SK-N-SH (cell line): ENCODE results near the gene MSMP. TPM values are rescaled to one million over a fixed set of nuclear protein-coding genes. Genes with fewer than 3 reads are reported as not detected.

Experiments
- CTCF ChIA-PET: fragments of 300-600, 350-600 bp; formaldehyde crosslinking; extraction: SDS; loops from one replicate; lab custom pipeline; 2021; lab: Yijun Ruan, JAX
- POLR2A ChIA-PET: fragments of 350-600 bp; sonication (Branson Sonifier 250); formaldehyde crosslinking; extraction: SDS; loops from one replicate; lab custom pipeline; 2020; ENCODE audit warnings: antibody characterized with exemption, inconsistent platforms; lab: Yijun Ruan, JAX
- DNase-seq: peaks from one replicate; pipeline ENCODE4 v3.0.0; 2012
- H2AFZ ChIP-seq: fragments of 200-600 bp; sonication (generic); 2 replicates; pipeline ENCODE4 v1.8.1; 2016; ENCODE audit warnings: antibody characterized with exemption, mild to moderate bottlenecking, low read depth
- H3F3A ChIP-seq: fragments of 200-600 bp; sonication (generic); replicated peaks from 2 replicates; pipeline ENCODE3; 2016; ENCODE audit warnings: antibody characterized with exemption, mild to moderate bottlenecking; ENCODE audit not compliant: insufficient read depth
- H3K27ac ChIP-seq, 2 experiments: fragments of 200-500 bp in 1 of 2; fragments of 200-600 bp in 1 of 2; sonication (Bioruptor generic) in 1 of 2; sonication (generic), shearing (Covaris generic) in 1 of 2; 2 replicates each; pipeline versions ENCODE4 v1.5.1 to v1.6.1; 2014 to 2016; ENCODE audit warnings: low read depth in 2 of 2, inconsistent platforms in 1 of 2, low read length in 1 of 2, mild to moderate bottlenecking in 1 of 2, mixed read lengths in 1 of 2
- H3K27me3 ChIP-seq: fragments of 200-600 bp; sonication (generic), shearing (Covaris generic); 2 replicates; pipeline ENCODE4 v1.6.1; 2016; ENCODE audit warnings: mixed run types; ENCODE audit not compliant: insufficient read depth
- H3K36me3 ChIP-seq, 2 experiments: fragments of 200-500 bp in 1 of 2; fragments of 200-600 bp in 1 of 2; sonication (Bioruptor generic) in 1 of 2; sonication (generic) in 1 of 2; replicated peaks in 1 of 2; 2 replicates each; pipeline versions ENCODE3 to v1.5.1; 2014 to 2016; ENCODE audit warnings: low read length in 1 of 2, mild to moderate bottlenecking in 1 of 2; ENCODE audit not compliant: insufficient read depth in 2 of 2, control insufficient read depth in 1 of 2
- H3K4me1 ChIP-seq, 2 experiments: fragments of 200-500 bp in 1 of 2; fragments of 200-600 bp in 1 of 2; sonication (Bioruptor generic) in 1 of 2; sonication (generic), shearing (Covaris generic) in 1 of 2; 2 replicates each; pipeline versions ENCODE4 v1.5.1 to v1.6.1; 2014 to 2016; ENCODE audit warnings: low read depth in 1 of 2, low read length in 1 of 2, mixed run types in 1 of 2; ENCODE audit not compliant: insufficient read depth in 2 of 2, control insufficient read depth in 1 of 2
- H3K4me2 ChIP-seq: fragments of 200-600 bp; sonication (generic), shearing (Covaris generic); 2 replicates; pipeline ENCODE4 v1.6.1; 2017; ENCODE audit warnings: mixed run types
- H3K4me3 ChIP-seq, 2 experiments: fragments of 200-500 bp in 1 of 2; fragments of 200-600 bp in 1 of 2; sonication (Bioruptor generic) in 1 of 2; sonication (generic), shearing (Covaris generic) in 1 of 2; 2 replicates each; pipeline versions ENCODE4 v1.5.1 to v1.8.1; 2014 to 2016; ENCODE audit warnings: low read depth in 2 of 2, inconsistent platforms in 1 of 2, low read length in 1 of 2, mild to moderate bottlenecking in 1 of 2, mixed read lengths in 1 of 2, moderate library complexity in 1 of 2
- H3K79me2 ChIP-seq: fragments of 200-600 bp; sonication (generic); 2 replicates; pipeline ENCODE4 v1.8.1; 2017; ENCODE audit warnings: mild to moderate bottlenecking; ENCODE audit not compliant: insufficient read depth
- H3K9ac ChIP-seq: fragments of 200-600 bp; sonication (generic); 2 replicates; pipeline ENCODE4 v1.6.1; 2017; ENCODE audit warnings: mixed run types
- H3K9me2 ChIP-seq: fragments of 200-600 bp; sonication (generic); 2 replicates; pipeline ENCODE4 v1.6.1; 2017; ENCODE audit warnings: mixed run types
- H3K9me3 ChIP-seq: fragments of 200-600 bp; sonication (generic); 2 replicates; pipeline ENCODE4 v1.6.1; 2017; ENCODE audit warnings: mixed run types, mild to moderate bottlenecking, moderate library complexity
- H4K20me1 ChIP-seq: fragments of 200-600 bp; sonication (generic); 2 replicates; pipeline ENCODE4 v1.6.1; 2017; ENCODE audit warnings: mild to moderate bottlenecking, mixed run types; ENCODE audit not compliant: insufficient read depth
- EP300 ChIP-seq, 2 experiments: IDR thresholded peaks; 2 replicates each; pipeline versions ENCODE4 v1.4.0 to v1.6.1; 2012; ENCODE audit warnings: borderline replicate concordance in 1 of 2, low read depth in 1 of 2, low read length in 1 of 2
- FOXJ3 ChIP-seq: sonication (generic); formaldehyde crosslinking; IDR thresholded peaks from 2 replicates; pipeline ENCODE4 v1.5.1; 2020; ENCODE audit warnings: mild to moderate bottlenecking, missing genetic modification reagents
- GABPA ChIP-seq: IDR thresholded peaks from 2 replicates; pipeline ENCODE4 v1.4.0; 2012; ENCODE audit warnings: low read depth, mild to moderate bottlenecking
- NRF1 ChIP-seq: IDR thresholded peaks from 2 replicates; pipeline ENCODE4 v1.6.1; 2012; ENCODE audit warnings: low read depth, mild to moderate bottlenecking, low read length
- POLR2AphosphoS5 ChIP-seq: IDR thresholded peaks from 2 replicates; pipeline ENCODE4 v1.6.1; 2012; ENCODE audit warnings: low read depth, low read length
- RAD21 ChIP-seq: IDR thresholded peaks from 2 replicates; pipeline ENCODE4 v1.6.1; 2012; ENCODE audit warnings: mild to moderate bottlenecking, low read length
- RFX5 ChIP-seq: IDR thresholded peaks from 2 replicates; pipeline ENCODE4 v1.6.1; 2012; ENCODE audit warnings: mild to moderate bottlenecking, improper control_type of control experiment, low read length
- RXRA ChIP-seq: IDR thresholded peaks from 2 replicates; pipeline ENCODE4 v1.4.0; 2012; ENCODE audit warnings: low read depth, mild to moderate bottlenecking, borderline replicate concordance
- WGBS: methylation state at CpG from one replicate; pipeline ENCODE4 v1.1.6; 2017; ENCODE audit warnings: low lambda C conversion rate; 5-methylcytosine and 5-hydroxymethylcytosine counted together
- polyA plus RNA-seq, 3 experiments: library from polyadenylated mRNA; depleted of rRNA; stranded (reverse); fragments of >200 nt; gene quantifications; 2 replicates each; pipeline ENCODE4 v1.2.3, GENCODE V29; 2012
- TF ChIP-seq, protein P1 (sequence below): IDR thresholded peaks from 2 replicates; pipeline ENCODE4; 2012
- TF ChIP-seq, protein P2 (sequence below): fragments of 150-350 bp; IDR thresholded peaks from 2 replicates; pipeline ENCODE4 v1.6.1; 2017; ENCODE audit warnings: antibody characterized with exemption, low read length, low read depth, borderline replicate concordance
- TF ChIP-seq, protein P3 (sequence below): fragments of 200-600 bp; sonication (generic); IDR thresholded peaks from 2 replicates; pipeline ENCODE4 v1.6.1; 2017; ENCODE audit warnings: antibody characterized with exemption, mild to moderate bottlenecking, moderate library complexity

The MSMP gene
- polyA plus RNA-seq, 1 of the 3 experiments (the other 2 are of a cell fraction) = 1.2 TPM

DNA sequence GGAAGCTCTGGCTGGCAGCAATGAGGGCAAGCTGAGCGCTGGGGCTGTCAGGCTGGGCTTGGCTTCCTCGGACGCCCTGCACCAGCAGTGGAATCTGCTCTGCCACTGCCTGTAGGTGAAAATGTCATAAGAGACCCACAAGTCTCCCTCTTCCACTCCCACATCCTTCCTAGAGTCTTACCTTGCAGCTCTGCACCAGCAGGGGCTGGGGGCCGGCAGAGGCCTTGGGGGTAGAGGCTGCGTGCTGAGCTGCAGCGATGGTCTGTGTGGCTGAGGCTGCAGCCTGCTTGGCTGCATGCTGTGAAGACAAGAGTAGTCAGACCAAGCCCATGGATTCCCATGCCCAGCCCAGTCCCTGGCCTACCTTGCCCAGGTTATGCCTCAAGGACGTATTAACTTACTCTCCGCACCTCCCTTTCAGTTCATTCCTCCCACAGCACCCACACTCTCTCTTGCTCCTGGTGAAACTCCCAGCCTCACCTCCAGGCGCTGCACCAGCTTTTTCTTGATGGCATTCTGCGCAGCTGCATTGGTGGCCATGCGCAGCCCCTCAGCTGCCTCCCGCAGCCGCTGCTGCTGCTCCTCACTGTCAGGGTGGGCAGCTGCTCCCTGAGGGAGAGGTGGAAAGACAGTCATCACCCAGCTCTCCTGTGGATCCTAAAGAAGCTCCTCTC is 39.4 kb downstream of the MSMP start:
- DNase-seq = no peak
- Histone ChIP-seq H3K27me3 (no peaks in the 10 kb centered on the region), H3K9ac (no peak overlapping the region), H2AFZ (no peak overlapping the region), H3K9me3 (no peaks in the 10 kb centered on the region), H3K4me1 (no peaks in the 10 kb centered on the region), H3K79me2 (no peaks in the 10 kb centered on the region; the same call in 1 of the 2 replicates), H4K20me1 (no peaks in the 10 kb centered on the region), H3K4me3 (no peak overlapping the region), H3K4me2 (no peak overlapping the region), H3K36me3 (peaks cover 57 to 88% of the 10 kb centered on the region in 2 experiments), H3K27ac (no peak overlapping the region), H3K9me2 (no peaks in the 10 kb centered on the region), H3F3A (peaks cover 4% of the 10 kb centered on the region)
- TF ChIP-seq, protein P1, sequence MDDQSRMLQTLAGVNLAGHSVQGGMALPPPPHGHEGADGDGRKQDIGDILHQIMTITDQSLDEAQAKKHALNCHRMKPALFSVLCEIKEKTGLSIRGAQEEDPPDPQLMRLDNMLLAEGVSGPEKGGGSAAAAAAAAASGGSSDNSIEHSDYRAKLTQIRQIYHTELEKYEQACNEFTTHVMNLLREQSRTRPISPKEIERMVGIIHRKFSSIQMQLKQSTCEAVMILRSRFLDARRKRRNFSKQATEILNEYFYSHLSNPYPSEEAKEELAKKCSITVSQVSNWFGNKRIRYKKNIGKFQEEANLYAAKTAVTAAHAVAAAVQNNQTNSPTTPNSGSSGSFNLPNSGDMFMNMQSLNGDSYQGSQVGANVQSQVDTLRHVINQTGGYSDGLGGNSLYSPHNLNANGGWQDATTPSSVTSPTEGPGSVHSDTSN = no peak
- no peak for TF ChIP-seq POLR2AphosphoS5
- TF ChIP-seq RXRA = no peak
- no peak for TF ChIP-seq NRF1
- TF ChIP-seq, protein P2, sequence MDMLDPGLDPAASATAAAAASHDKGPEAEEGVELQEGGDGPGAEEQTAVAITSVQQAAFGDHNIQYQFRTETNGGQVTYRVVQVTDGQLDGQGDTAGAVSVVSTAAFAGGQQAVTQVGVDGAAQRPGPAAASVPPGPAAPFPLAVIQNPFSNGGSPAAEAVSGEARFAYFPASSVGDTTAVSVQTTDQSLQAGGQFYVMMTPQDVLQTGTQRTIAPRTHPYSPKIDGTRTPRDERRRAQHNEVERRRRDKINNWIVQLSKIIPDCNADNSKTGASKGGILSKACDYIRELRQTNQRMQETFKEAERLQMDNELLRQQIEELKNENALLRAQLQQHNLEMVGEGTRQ = no peak
- POLR2A ChIA-PET = interaction anchor here (1.5 kb wide), 1 partner anchor 13 kb away, joined by 3 read pairs; no protein-coding TSS in a partner anchor
- WGBS = 99% methylated on average over 10 of the region's 13 CpGs
- CTCF ChIA-PET = interaction anchor here (1.1 to 19.9 kb wide), 6 partner anchors 10 to 84 kb away, joined by 3 to 183 read pairs (median 3); partner anchors contain the start of genes CREB3 and TLN1

DNA sequence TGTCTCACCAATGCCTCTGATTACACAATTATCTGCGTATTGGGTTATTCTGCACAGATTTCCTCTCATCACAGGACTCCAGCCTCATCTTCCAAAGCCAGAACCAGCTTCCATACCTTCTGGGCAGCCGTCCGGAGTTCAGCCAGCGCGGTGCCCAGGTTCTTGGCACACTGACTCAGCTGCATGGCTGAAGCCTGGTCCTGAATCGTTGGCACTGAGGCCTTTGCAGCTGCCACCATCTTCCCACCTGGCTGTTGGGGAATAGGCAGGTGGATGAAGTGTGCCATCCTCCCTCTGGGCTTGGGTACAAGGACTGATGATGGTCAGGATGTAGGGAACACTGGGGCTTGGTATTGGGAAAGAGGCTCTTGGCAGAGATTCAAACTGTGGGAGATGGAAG is 40.0 kb downstream of the MSMP start:
- H2AFZ ChIP-seq = no peak overlapping the region
- no peaks in the 10 kb centered on the region for H3K4me1 ChIP-seq
- no peaks in the 10 kb centered on the region; the same call in 1 of the 2 replicates for H3K79me2 ChIP-seq
- no peak overlapping the region for H3K4me3 ChIP-seq
- no peak for DNase-seq
- TF ChIP-seq, protein P3, sequence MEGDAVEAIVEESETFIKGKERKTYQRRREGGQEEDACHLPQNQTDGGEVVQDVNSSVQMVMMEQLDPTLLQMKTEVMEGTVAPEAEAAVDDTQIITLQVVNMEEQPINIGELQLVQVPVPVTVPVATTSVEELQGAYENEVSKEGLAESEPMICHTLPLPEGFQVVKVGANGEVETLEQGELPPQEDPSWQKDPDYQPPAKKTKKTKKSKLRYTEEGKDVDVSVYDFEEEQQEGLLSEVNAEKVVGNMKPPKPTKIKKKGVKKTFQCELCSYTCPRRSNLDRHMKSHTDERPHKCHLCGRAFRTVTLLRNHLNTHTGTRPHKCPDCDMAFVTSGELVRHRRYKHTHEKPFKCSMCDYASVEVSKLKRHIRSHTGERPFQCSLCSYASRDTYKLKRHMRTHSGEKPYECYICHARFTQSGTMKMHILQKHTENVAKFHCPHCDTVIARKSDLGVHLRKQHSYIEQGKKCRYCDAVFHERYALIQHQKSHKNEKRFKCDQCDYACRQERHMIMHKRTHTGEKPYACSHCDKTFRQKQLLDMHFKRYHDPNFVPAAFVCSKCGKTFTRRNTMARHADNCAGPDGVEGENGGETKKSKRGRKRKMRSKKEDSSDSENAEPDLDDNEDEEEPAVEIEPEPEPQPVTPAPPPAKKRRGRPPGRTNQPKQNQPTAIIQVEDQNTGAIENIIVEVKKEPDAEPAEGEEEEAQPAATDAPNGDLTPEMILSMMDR = no peak
- TF ChIP-seq RAD21 (no peak), RFX5 (no peak), NRF1 (no peak), GABPA (no peak), FOXJ3 (no peak), EP300 (IDR thresholded peaks at IDR 0.05; ENCODE audit: borderline replicate concordance in 1 of 2, low read depth in 1 of 2, low read length in 1 of 2) (no peak)
- H3K9me3 ChIP-seq = no peaks in the 10 kb centered on the region
- ChIA-PET CTCF (interaction anchor here (1.1 to 19.9 kb wide), 5 partner anchors 10 to 68 kb away, joined by 3 to 183 read pairs (median 3); partner anchors contain the start of genes CREB3 and TLN1), POLR2A (interaction anchor here (1.5 kb wide), 1 partner anchor 14 kb away, joined by 3 read pairs; no protein-coding TSS in a partner anchor)
- no peak overlapping the region for H3K4me2 ChIP-seq
- H3K9me2 ChIP-seq = no peaks in the 10 kb centered on the region
- H3K9ac ChIP-seq = no peak overlapping the region
- WGBS = 96% methylated on average over 6 of the region's 6 CpGs
- no peaks in the 10 kb centered on the region for H4K20me1 ChIP-seq
- H3K27ac ChIP-seq = no peak overlapping the region
- no peaks in the 10 kb centered on the region for H3K27me3 ChIP-seq
- peaks cover 59 to 85% of the 10 kb centered on the region in 2 experiments for H3K36me3 ChIP-seq
- peaks cover 4% of the 10 kb centered on the region for H3F3A ChIP-seq
